ENCODE measurements around the gene SH2D4B.

The SH2D4B gene

GRCh38 chr10:80694930-80695329 lies 157.2 kb downstream of the SH2D4B start:
- DNase-seq (ENCODE audit: low read depth, low spot score): no peak
- H3K4me3 ChIP-seq (ENCODE audit: low read length): no peak overlapping the region
